HepG2 (cell line): ENCODE data around the gene OR6S1. TPM values are rescaled to one million over a fixed set of nuclear protein-coding genes. Genes with fewer than 3 reads are reported as not detected.
A peak's percentile ranks its signal among the peaks of the same experiment; 100 is the strongest.

Experiments used
- ATAC-seq: fragments of 200-7000 bp; cut with Tn5 transposase; 3 replicates; pipeline ENCODE4 v1.9.1; 2020; ENCODE audit warnings: mild to moderate bottlenecking, moderate library complexity
- BruUV-seq: library from RNA; stranded (reverse); fragments of 400-500 nt; replicated peaks from 2 replicates; lab custom pipeline; 2021; lab: Mats Ljungman, UMichigan
- CTCF ChIA-PET: fragments of 300-600 bp; formaldehyde crosslinking; extraction: SDS; loops from one replicate; lab custom pipeline; 2021; ENCODE audit warnings: low total read pairs, inconsistent platforms, low intra/inter-chr PET ratio; lab: Yijun Ruan, JAX
- POLR2A ChIA-PET: fragments of 350-600 bp; sonication (Branson Sonifier 250); formaldehyde crosslinking; loops from one replicate; lab custom pipeline; 2020; ENCODE audit warnings: antibody characterized with exemption, inconsistent platforms; lab: Yijun Ruan, JAX
- DNase-seq: peaks from one replicate; pipeline ENCODE4 v3.0.0-alpha.2; 2015; ENCODE audit warnings: low spot score
- FAIRE-seq: peaks from 3 replicates; lab custom pipeline; 2011; peaks lifted over from hg19 to GRCh38; lab: Jason Lieb, UNC
- H2AFZ ChIP-seq: one replicate; pipeline ENCODE4 v1.6.1; 2011; ENCODE audit warnings: low read length, inconsistent platforms
- H3K27ac ChIP-seq: fragments of 300-600 bp; 3 replicates; pipeline ENCODE4 v1.8.0; 2011; ENCODE audit warnings: mixed run types, mild to moderate bottlenecking, mixed read lengths, low read length, inconsistent platforms; ENCODE audit not compliant: insufficient read depth; ENCODE audit errors: extremely low read length
- H3K27me3 ChIP-seq, 2 experiments: fragments of 200-600 bp in 1 of 2; 2 replicates in 1 of 2; 3 replicates in 1 of 2; pipeline versions ENCODE4 v1.6.0 to v1.8.0; 2011; ENCODE audit warnings: low read length in 2 of 2, mild to moderate bottlenecking in 2 of 2, moderate library complexity in 2 of 2, inconsistent platforms in 1 of 2; ENCODE audit not compliant: insufficient read depth in 2 of 2, control insufficient read depth in 1 of 2
- H3K36me3 ChIP-seq, 2 experiments: fragments of 200-600 bp in 1 of 2; replicated peaks in 1 of 2; 2 replicates in 1 of 2; 3 replicates in 1 of 2; pipeline versions ENCODE4 v1.5.1 to v1.8.0; 2011; ENCODE audit warnings: low read length in 2 of 2, inconsistent platforms in 1 of 2; ENCODE audit not compliant: insufficient read depth in 2 of 2, control insufficient read depth in 1 of 2
- H3K4me1 ChIP-seq: 2 replicates; pipeline ENCODE4 v1.5.1; 2012; ENCODE audit warnings: low read length, inconsistent platforms; ENCODE audit not compliant: insufficient read depth
- H3K4me2 ChIP-seq: 2 replicates; pipeline ENCODE4 v1.6.0; 2011; ENCODE audit warnings: low read depth, low read length, inconsistent platforms
- H3K4me3 ChIP-seq, 3 experiments: fragments of 200-600 bp in 1 of 3; sonication (generic), shearing (Covaris generic) in 1 of 3; replicated peaks in 1 of 3; 2 replicates each; pipeline ENCODE4 v1.5.1; 2011 to 2016; ENCODE audit warnings: low read length in 3 of 3, inconsistent platforms in 2 of 3, low read depth in 2 of 3, mild to moderate bottlenecking in 2 of 3, control low read depth in 1 of 3, mixed read lengths in 1 of 3; ENCODE audit not compliant: insufficient read depth in 1 of 3
- H3K79me2 ChIP-seq: one replicate; pipeline ENCODE4 v1.6.1; 2011; ENCODE audit warnings: low read length, inconsistent platforms; ENCODE audit not compliant: insufficient read depth
- H3K9ac ChIP-seq: 2 replicates; pipeline ENCODE4 v1.6.0; 2011; ENCODE audit warnings: mild to moderate bottlenecking, low read depth, low read length, inconsistent platforms; ENCODE audit not compliant: insufficient read depth
- H3K9me3 ChIP-seq: 2 replicates; pipeline ENCODE4 v1.5.1; 2012; ENCODE audit warnings: mild to moderate bottlenecking, low read length
- H4K20me1 ChIP-seq: 2 replicates; pipeline ENCODE4 v1.6.0; 2011; ENCODE audit warnings: inconsistent platforms, mild to moderate bottlenecking, low read length, moderate library complexity; ENCODE audit not compliant: insufficient read depth
- ELF3 ChIP-seq: IDR thresholded peaks from 2 replicates; pipeline ENCODE4 v1.6.1; 2016; ENCODE audit warnings: missing genetic modification reagents, missing compliant biosample characterization
- FOXM1 ChIP-seq: sonication (generic); formaldehyde crosslinking; IDR thresholded peaks from 2 replicates; pipeline ENCODE4 v1.5.0; 2020; ENCODE audit warnings: missing genetic modification reagents
- HOXA9 ChIP-seq: sonication (generic); formaldehyde crosslinking; IDR thresholded peaks from 2 replicates; pipeline ENCODE4 v1.8.1; 2022; ENCODE audit warnings: missing genetic modification reagents, mild to moderate bottlenecking, moderate library complexity, borderline replicate concordance
- SOX6 ChIP-seq, 2 experiments: fragments of 450-650 bp in 1 of 2; sonication (generic) in 1 of 2; formaldehyde crosslinking in 1 of 2; IDR thresholded peaks; 2 replicates each; pipeline versions ENCODE4 v1.4.0 to v1.6.1; 2017 to 2020; ENCODE audit warnings: antibody characterized with exemption in 1 of 2, mild to moderate bottlenecking in 1 of 2, missing genetic modification reagents in 1 of 2
- U2AF2 ChIP-seq: fragments of 200-400 bp; formaldehyde crosslinking; IDR thresholded peaks from 2 replicates; pipeline ENCODE4 v1.6.1; 2017; ENCODE audit warnings: low read depth, mild to moderate bottlenecking, low read length
- ZNF12 ChIP-seq: sonication (generic); formaldehyde crosslinking; IDR thresholded peaks from 2 replicates; pipeline ENCODE4 v1.5.0; 2020; ENCODE audit warnings: missing genetic modification reagents
- ZNF143 ChIP-seq: sonication (generic); formaldehyde crosslinking; IDR thresholded peaks from 2 replicates; pipeline ENCODE4 v1.4.0; 2020; ENCODE audit warnings: missing genetic modification reagents
- ZNF274 ChIP-seq: sonication (generic); formaldehyde crosslinking; IDR thresholded peaks from 2 replicates; pipeline ENCODE4 v1.5.1; 2020; ENCODE audit warnings: mild to moderate bottlenecking, missing genetic modification reagents
- ZNF350 ChIP-seq: sonication (generic); formaldehyde crosslinking; IDR thresholded peaks from 2 replicates; pipeline ENCODE4 v1.4.0; 2020; ENCODE audit warnings: mild to moderate bottlenecking, low read depth, missing genetic modification reagents, borderline replicate concordance
- WGBS: methylation state at CpG from one replicate; pipeline ENCODE4 v1.1.6; 2017; ENCODE audit warnings: low lambda C conversion rate; 5-methylcytosine and 5-hydroxymethylcytosine counted together
- in situ Hi-C: cut with HindIII; loops from 2 replicates; pipeline ENCODE4 v1.10.0; 2017; ENCODE audit warnings: low pct_unique_long_range_greater_than_20kb; ENCODE audit not compliant: extremely low pct_ligation_motif_present
- intact Hi-C: fragments of 100-400 bp; cut with micrococcal nuclease; formaldehyde crosslinking; loops from one replicate; pipeline ENCODE4 v1.10.0; 2022; ENCODE audit not compliant: unreplicated experiment
- polyA plus RNA-seq, 8 experiments: library from polyadenylated mRNA; depleted of rRNA in 3 of 8; stranded (reverse) in 7 of 8; unstranded in 1 of 8; fragments of >200 nt; fragmentation: Illumina TruSeq in 4 of 8; extraction: Trizol in 4 of 8; gene quantifications; 2 replicates each; pipeline versions ENCODE4 v1.2.1 to v1.2.3, GENCODE V29; 2011 to 2016; ENCODE audit warnings: low read depth in 4 of 8, missing spikeins in 1 of 8, mixed read lengths in 1 of 8; ENCODE audit not compliant: insufficient read depth in 1 of 8
- total RNA-seq, 5 experiments: library from RNA; depleted of rRNA; stranded (reverse); fragments of >200 nt; fragmentation: Illumina TruSeq; extraction: Trizol; gene quantifications; 2 replicates each; pipeline ENCODE4 v1.2.3, GENCODE V29; 2016; ENCODE audit warnings: low read depth in 1 of 5
- TF ChIP-seq, protein P1 (sequence below): sonication (generic); formaldehyde crosslinking; IDR thresholded peaks from 2 replicates; pipeline ENCODE4 v1.5.1; 2020; ENCODE audit warnings: mild to moderate bottlenecking, moderate library complexity, missing genetic modification reagents
- TF ChIP-seq, protein P2 (sequence below): sonication (generic); formaldehyde crosslinking; IDR thresholded peaks from 2 replicates; pipeline ENCODE4 v1.5.0; 2020; ENCODE audit warnings: missing genetic modification reagents, mild to moderate bottlenecking, borderline replicate concordance
- TF ChIP-seq, protein P3 (sequence below): sonication (generic); formaldehyde crosslinking; IDR thresholded peaks from 2 replicates; pipeline ENCODE4 v1.4.0; 2020; ENCODE audit warnings: missing genetic modification reagents
- TF ChIP-seq, protein P4 (sequence below): IDR thresholded peaks from 2 replicates; pipeline ENCODE4 v1.6.1; 2016; ENCODE audit warnings: mild to moderate bottlenecking

The OR6S1 gene
- total and polyA plus RNA-seq, 2 of the 13 experiments (the other 11 are each of a cell fraction or from before 2014, with no cell fraction given): 0.09 TPM; not detected in 1

DNA sequence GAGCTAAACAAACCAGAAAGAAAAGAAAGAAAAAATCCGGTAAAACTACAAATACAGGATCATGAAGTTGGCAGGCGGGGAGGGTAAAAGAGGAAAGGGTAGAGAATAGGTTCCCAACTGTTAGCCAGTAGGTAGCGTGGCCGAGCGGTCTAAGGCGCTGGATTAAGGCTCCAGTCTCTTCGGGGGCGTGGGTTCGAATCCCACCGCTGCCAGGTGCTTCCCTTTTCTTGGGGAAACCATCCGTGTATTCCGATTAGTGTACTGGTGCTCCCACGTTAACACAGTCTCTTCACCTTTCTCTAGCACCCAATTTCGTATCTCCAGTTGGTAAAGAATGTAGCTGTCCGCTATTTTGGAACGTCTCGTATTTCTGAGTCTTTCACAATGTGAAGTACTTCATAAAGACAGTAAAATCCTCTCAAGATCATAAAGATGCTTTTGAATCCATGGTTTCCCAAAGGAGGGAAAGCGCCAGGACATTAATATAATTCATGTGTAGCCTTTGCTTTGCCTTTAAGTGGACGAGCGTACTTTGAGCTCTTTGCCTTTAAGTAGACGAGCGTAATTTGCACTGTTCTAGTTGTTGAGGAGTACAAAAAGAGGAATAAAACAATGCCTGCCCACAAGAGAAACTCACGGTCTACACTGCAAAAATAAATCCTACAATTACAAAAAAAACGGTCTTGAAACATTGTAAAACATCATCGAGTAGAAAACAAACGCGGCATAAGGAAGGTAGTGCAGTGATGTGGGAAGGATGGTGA lies 31.3 kb downstream of the OR6S1 start (continued):
- TF ChIP-seq U2AF2 (no peak), SOX6 (IDR thresholded peaks at IDR 0.05) (no peak), SOX6 (CRISPR knock-in tag; IDR thresholded peaks at IDR 0.05) (peak; percentile 50), ZNF12 (CRISPR knock-in tag) (no peak), FOXM1 (CRISPR knock-in tag) (no peak), ZNF143 (no peak)
- TF ChIP-seq, protein P1, sequence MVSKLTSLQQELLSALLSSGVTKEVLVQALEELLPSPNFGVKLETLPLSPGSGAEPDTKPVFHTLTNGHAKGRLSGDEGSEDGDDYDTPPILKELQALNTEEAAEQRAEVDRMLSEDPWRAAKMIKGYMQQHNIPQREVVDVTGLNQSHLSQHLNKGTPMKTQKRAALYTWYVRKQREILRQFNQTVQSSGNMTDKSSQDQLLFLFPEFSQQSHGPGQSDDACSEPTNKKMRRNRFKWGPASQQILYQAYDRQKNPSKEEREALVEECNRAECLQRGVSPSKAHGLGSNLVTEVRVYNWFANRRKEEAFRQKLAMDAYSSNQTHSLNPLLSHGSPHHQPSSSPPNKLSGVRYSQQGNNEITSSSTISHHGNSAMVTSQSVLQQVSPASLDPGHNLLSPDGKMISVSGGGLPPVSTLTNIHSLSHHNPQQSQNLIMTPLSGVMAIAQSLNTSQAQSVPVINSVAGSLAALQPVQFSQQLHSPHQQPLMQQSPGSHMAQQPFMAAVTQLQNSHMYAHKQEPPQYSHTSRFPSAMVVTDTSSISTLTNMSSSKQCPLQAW: 0 out of 2 replicates have a peak, but pooled peaks have one; percentile 23

DNA sequence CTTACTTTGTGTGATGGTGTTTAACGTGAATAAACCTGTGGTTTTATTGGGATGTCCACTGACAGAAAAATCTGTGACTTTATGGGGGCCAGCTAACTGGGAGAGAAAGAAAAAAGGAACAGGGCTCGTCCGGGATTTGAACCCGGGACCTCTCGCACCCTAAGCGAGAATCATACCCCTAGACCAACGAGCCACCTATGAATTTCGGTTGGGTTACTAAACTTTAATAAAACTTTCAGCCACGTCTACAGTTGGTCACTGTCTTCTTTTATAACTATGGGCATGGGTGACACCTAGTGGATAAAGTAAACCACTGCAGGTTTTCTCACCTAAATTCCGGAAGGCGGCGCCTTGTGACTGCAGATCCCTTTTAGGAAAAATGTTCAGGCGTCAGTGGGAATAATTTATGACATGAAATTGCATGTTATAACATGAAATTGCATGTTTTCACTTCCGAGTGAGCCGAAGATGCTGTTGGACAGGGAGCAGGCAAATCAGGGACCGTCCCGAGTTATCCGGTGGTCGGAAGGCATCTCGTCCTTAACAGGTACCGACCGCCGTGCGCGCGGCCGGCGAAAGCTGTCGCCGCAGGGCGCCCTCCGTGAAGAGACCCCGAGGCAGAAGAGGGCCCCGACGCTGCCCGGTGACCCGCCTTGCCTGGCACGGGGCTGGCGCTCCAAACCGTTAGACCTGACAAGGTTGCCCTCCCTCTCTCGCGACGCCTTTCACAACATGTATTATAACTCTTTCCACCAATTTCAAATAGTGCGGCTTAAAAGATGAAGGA lies 32.1 kb downstream of the OR6S1 start:
- peaks cover 66% of the 10 kb centered on the region for H3K4me1 ChIP-seq
- ATAC-seq (no peak; the same call in 2 of the 3 replicates), DNase-seq (peak; percentile 96), FAIRE-seq (peak; percentile 53)
- peak overlapping the region; percentile 38 for H3K27ac ChIP-seq
- intact Hi-C loops: loop anchor here (2.0 to 5.0 kb wide), 2 partner anchors 248 to 277 kb away; partner anchors contain the start of gene CCNB1IP1
- peak overlapping the region; percentile 78 to 99 (median 94) for H3K4me3 ChIP-seq
- H3K9ac ChIP-seq: peak overlapping the region; percentile 63
- WGBS: 3% methylated on average over 34 of the region's 44 CpGs
- in situ Hi-C loops: loop anchor here (5.0 to 25.0 kb wide), 3 partner anchors 77 to 282 kb away; partner anchors contain the start of genes APEX1, OSGEP, PIP4P1 and PNP
- no peaks in the 10 kb centered on the region for H3K79me2 ChIP-seq
- H3K27me3 ChIP-seq: no peaks in the 10 kb centered on the region; a peak in 1 of 5 replicates
- peak overlapping the region; percentile 83 for H3K4me2 ChIP-seq
- ChIA-PET CTCF (interaction anchor here (0.5 to 2.7 kb wide), 14 partner anchors 13 to 282 kb away, joined by 3 to 48 read pairs (median 3); partner anchors contain the start of genes PIP4P1 and RNASE4), POLR2A (interaction anchor here (1.0 to 2.3 kb wide), 4 partner anchors 75 to 266 kb away, joined by 3 to 10 read pairs (median 8); partner anchors contain the start of genes PARP2 and RNASE4)
- no peaks in the 10 kb centered on the region for H3K9me3 ChIP-seq
- no TSS peak for BruUV-seq
- peak overlapping the region; percentile 83 for H2AFZ ChIP-seq
- H3K36me3 ChIP-seq: no peaks in the 10 kb centered on the region
- no peaks in the 10 kb centered on the region for H4K20me1 ChIP-seq
- TF ChIP-seq, protein P2, sequence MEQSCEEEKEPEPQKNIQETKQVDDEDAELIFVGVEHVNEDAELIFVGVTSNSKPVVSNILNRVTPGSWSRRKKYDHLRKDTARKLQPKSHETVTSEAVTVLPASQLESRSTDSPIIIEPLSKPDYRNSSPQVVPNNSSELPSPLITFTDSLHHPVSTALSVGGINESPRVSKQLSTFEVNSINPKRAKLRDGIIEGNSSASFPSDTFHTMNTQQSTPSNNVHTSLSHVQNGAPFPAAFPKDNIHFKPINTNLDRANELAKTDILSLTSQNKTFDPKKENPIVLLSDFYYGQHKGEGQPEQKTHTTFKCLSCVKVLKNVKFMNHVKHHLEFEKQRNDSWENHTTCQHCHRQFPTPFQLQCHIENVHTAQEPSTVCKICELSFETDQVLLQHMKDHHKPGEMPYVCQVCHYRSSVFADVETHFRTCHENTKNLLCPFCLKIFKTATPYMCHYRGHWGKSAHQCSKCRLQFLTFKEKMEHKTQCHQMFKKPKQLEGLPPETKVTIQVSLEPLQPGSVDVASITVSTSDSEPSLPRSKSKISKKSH: peak; percentile 81; the same call in 1 of the 2 replicates
- TF ChIP-seq HOXA9 (CRISPR knock-in tag): peak; percentile 62; the same call in 1 of the 2 replicates
- peak; percentile 59 for TF ChIP-seq ZNF350 (CRISPR knock-in tag)
- TF ChIP-seq, protein P3, sequence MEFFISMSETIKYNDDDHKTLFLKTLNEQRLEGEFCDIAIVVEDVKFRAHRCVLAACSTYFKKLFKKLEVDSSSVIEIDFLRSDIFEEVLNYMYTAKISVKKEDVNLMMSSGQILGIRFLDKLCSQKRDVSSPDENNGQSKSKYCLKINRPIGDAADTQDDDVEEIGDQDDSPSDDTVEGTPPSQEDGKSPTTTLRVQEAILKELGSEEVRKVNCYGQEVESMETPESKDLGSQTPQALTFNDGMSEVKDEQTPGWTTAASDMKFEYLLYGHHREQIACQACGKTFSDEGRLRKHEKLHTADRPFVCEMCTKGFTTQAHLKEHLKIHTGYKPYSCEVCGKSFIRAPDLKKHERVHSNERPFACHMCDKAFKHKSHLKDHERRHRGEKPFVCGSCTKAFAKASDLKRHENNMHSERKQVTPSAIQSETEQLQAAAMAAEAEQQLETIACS: peak; percentile 50; the same call in 1 of the 2 replicates
- TF ChIP-seq, protein P4, sequence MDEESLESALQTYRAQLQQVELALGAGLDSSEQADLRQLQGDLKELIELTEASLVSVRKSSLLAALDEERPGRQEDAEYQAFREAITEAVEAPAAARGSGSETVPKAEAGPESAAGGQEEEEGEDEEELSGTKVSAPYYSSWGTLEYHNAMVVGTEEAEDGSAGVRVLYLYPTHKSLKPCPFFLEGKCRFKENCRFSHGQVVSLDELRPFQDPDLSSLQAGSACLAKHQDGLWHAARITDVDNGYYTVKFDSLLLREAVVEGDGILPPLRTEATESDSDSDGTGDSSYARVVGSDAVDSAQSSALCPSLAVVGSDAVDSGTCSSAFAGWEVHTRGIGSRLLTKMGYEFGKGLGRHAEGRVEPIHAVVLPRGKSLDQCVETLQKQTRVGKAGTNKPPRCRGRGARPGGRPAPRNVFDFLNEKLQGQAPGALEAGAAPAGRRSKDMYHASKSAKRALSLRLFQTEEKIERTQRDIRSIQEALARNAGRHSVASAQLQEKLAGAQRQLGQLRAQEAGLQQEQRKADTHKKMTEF (CRISPR knock-in tag): peak; percentile 35; the same call in 1 of the 2 replicates
- no peak for TF ChIP-seq ZNF274 (CRISPR knock-in tag)
- TF ChIP-seq ELF3: no peak
